MCF 10A (cell line): Measurements from ENCODE around the gene WWOX. TPM values are rescaled to one million over a fixed set of nuclear protein-coding genes. Genes with fewer than 3 reads are reported as not detected.
"Not testable (repeated sequence)": the region's sequence is repeated elsewhere in the genome, so short reads cannot be mapped to it uniquely, and the experiment has no call there.

Experiments
- BruUV-seq: library from RNA; stranded (reverse); fragments of 400-500 nt; replicated peaks from 2 replicates; lab custom pipeline; 2021; lab: Mats Ljungman, UMichigan
- CTCF ChIA-PET: fragments of 300-600 bp; sonication (Branson Sonifier 250); formaldehyde crosslinking; extraction: SDS; loops from one replicate; lab custom pipeline; 2021; ENCODE audit warnings: antibody characterized with exemption, inconsistent platforms; lab: Yijun Ruan, JAX
- POLR2A ChIA-PET: fragments of 300-600, 350-650 bp; sonication (Branson Sonifier 250); formaldehyde crosslinking; extraction: SDS; loops from one replicate; lab custom pipeline; 2020; ENCODE audit warnings: antibody characterized with exemption, inconsistent platforms; lab: Yijun Ruan, JAX
- DNase-seq: peaks from one replicate; pipeline ENCODE4 v3.0.0-alpha.2; 2018; ENCODE audit not compliant: unreplicated experiment
- H3K27ac Mint-ChIP-seq: one replicate; pipeline ENCODE4 v1.8.0; 2022; ENCODE audit warnings: mild to moderate bottlenecking, low read depth, mixed read lengths; ENCODE audit not compliant: unreplicated experiment
- H3K27me3 Mint-ChIP-seq: one replicate; pipeline ENCODE4 v1.8.0; 2022; ENCODE audit warnings: mixed read lengths; ENCODE audit not compliant: insufficient read depth, unreplicated experiment
- H3K36me3 Mint-ChIP-seq: one replicate; pipeline ENCODE4 v1.8.0; 2022; ENCODE audit warnings: mild to moderate bottlenecking, moderate library complexity, mixed read lengths; ENCODE audit not compliant: insufficient read depth, unreplicated experiment
- H3K4me1 Mint-ChIP-seq: one replicate; pipeline ENCODE4 v1.8.0; 2022; ENCODE audit warnings: mixed read lengths; ENCODE audit not compliant: insufficient read depth, unreplicated experiment
- H3K4me3 Mint-ChIP-seq: one replicate; pipeline ENCODE4 v1.8.0; 2022; ENCODE audit warnings: mild to moderate bottlenecking, moderate library complexity, mixed read lengths; ENCODE audit not compliant: unreplicated experiment
- H3K9me3 Mint-ChIP-seq: one replicate; pipeline ENCODE4 v1.8.0; 2022; ENCODE audit warnings: mixed read lengths; ENCODE audit not compliant: unreplicated experiment
- CTCF ChIP-seq: fragments of 200-600 bp; IDR thresholded peaks from one replicate; pipeline ENCODE4 v1.8.0; 2022; ENCODE audit warnings: antibody characterized with exemption, mild to moderate bottlenecking; ENCODE audit not compliant: unreplicated experiment
- intact Hi-C: fragments of 100-400 bp; cut with micrococcal nuclease; formaldehyde crosslinking; loops from 2 replicates; pipeline ENCODE4 v1.14.1; 2022
- total RNA-seq: library from RNA; stranded (reverse); gene quantifications from 2 replicates; pipeline ENCODE4 v1.2.3, GENCODE V29; 2022

The WWOX gene
- total RNA-seq, 1 experiment from 2014 or later: 18.1 TPM

- peaks cover 5% of the 10 kb centered on the region for H3K4me1 Mint-ChIP-seq
Measured at GRCh38 chr16:78513838-78514237, 414.4 kb downstream of the WWOX start.

GRCh38 chr16:78514888-78515287 is 415.4 kb downstream of the WWOX start:
- not testable (repeated sequence) for H3K4me1 Mint-ChIP-seq, H3K27ac Mint-ChIP-seq, H3K27me3 Mint-ChIP-seq, BruUV-seq, H3K4me3 Mint-ChIP-seq, DNase-seq, H3K36me3 Mint-ChIP-seq, H3K9me3 Mint-ChIP-seq
- ChIA-PET POLR2A (interaction anchor here (1.3 to 1.4 kb wide), 2 partner anchors 62 to 169 kb away, joined by 3 to 4 read pairs; no protein-coding TSS in a partner anchor), CTCF (interaction anchor here (0.6 to 1.3 kb wide), 5 partner anchors 11 to 50 kb away, joined by 3 to 4 read pairs (median 3); no protein-coding TSS in a partner anchor)
- intact Hi-C loops: loop anchor here (10.0 kb wide), 1 partner anchor 170 kb away; no protein-coding TSS in a partner anchor

More at GRCh38 chr16:78513838-78514237, 414.4 kb downstream of the WWOX start:
- TF ChIP-seq CTCF: no peak
- H3K27me3 Mint-ChIP-seq: no peaks in the 10 kb centered on the region
- intact Hi-C loops: loop anchor here (10.0 kb wide), 1 partner anchor 171 kb away; no protein-coding TSS in a partner anchor
- no peak overlapping the region for H3K4me3 Mint-ChIP-seq
- no peak overlapping the region for H3K27ac Mint-ChIP-seq
- CTCF ChIA-PET: interaction anchor here (0.6 to 0.7 kb wide), 3 partner anchors 158 to 434 kb away, joined by 3 read pairs; no protein-coding TSS in a partner anchor
- no TSS peak for BruUV-seq
- H3K9me3 Mint-ChIP-seq: no peaks in the 10 kb centered on the region
- no peaks in the 10 kb centered on the region for H3K36me3 Mint-ChIP-seq
- POLR2A ChIA-PET: interaction anchor here (0.7 to 1.3 kb wide), 2 partner anchors 15 to 63 kb away, joined by 3 read pairs; no protein-coding TSS in a partner anchor
- DNase-seq: peak; percentile 87

GRCh38 chr16:78515421-78515820 is 416.0 kb downstream of the WWOX start:
- Mint-ChIP-seq H3K4me1 (peaks cover 5% of the 10 kb centered on the region), H3K4me3 (no peak overlapping the region), H3K27ac (no peak overlapping the region), H3K27me3 (no peaks in the 10 kb centered on the region), H3K36me3 (no peaks in the 10 kb centered on the region), H3K9me3 (no peaks in the 10 kb centered on the region)
- no peak for DNase-seq
- intact Hi-C loops: loop anchor here (10.0 kb wide), 1 partner anchor 169 kb away; no protein-coding TSS in a partner anchor
- BruUV-seq: no TSS peak
- ChIA-PET POLR2A (interaction anchor here (1.3 to 1.4 kb wide), 2 partner anchors 62 to 169 kb away, joined by 3 to 4 read pairs; no protein-coding TSS in a partner anchor), CTCF (interaction anchor here (0.6 to 1.3 kb wide), 4 partner anchors 11 to 50 kb away, joined by 3 to 4 read pairs (median 3); no protein-coding TSS in a partner anchor)
- TF ChIP-seq CTCF: no peak

GRCh38 chr16:78516006-78516736 is 416.7 kb downstream of the WWOX start:
- Mint-ChIP-seq H3K27me3 (no peaks in the 10 kb centered on the region), H3K4me1 (peaks cover 5% of the 10 kb centered on the region), H3K27ac (no peak overlapping the region), H3K36me3 (no peaks in the 10 kb centered on the region), H3K4me3 (no peak overlapping the region), H3K9me3 (no peaks in the 10 kb centered on the region)
- BruUV-seq: no TSS peak
- DNase-seq: no peak
- intact Hi-C loops: loop anchor here (10.0 kb wide), 1 partner anchor 169 kb away; no protein-coding TSS in a partner anchor
- POLR2A ChIA-PET: no interaction called here
- TF ChIP-seq CTCF: no peak
- CTCF ChIA-PET: no interaction called here
